SKM-1 treated with dmso at 0.1 percent for 144 hours (cell line): ENCODE results near the gene NLRP3.
"Not testable (repeated sequence)": the region's sequence is repeated elsewhere in the genome, so short reads cannot be mapped to it uniquely, and the experiment has no call there.

Experiments
- DNase-seq: peaks from one replicate; lab custom pipeline; 2025; ENCODE audit not compliant: unreplicated experiment; lab: John Stamatoyannopoulos, UW

The NLRP3 gene

GRCh38 chr1:247415423-247416361, at the start of gene NLRP3:
Gene NLRP3 (plus strand): TSS chr1:247416173. CDS start chr1:247418801, 2,628 bp downstream.
- DNase-seq: peak; percentile 92

- DNase-seq: not testable (repeated sequence)
Measured at GRCh38 chr1:247366345-247366744, 49.6 kb upstream of the NLRP3 start.

DNA sequence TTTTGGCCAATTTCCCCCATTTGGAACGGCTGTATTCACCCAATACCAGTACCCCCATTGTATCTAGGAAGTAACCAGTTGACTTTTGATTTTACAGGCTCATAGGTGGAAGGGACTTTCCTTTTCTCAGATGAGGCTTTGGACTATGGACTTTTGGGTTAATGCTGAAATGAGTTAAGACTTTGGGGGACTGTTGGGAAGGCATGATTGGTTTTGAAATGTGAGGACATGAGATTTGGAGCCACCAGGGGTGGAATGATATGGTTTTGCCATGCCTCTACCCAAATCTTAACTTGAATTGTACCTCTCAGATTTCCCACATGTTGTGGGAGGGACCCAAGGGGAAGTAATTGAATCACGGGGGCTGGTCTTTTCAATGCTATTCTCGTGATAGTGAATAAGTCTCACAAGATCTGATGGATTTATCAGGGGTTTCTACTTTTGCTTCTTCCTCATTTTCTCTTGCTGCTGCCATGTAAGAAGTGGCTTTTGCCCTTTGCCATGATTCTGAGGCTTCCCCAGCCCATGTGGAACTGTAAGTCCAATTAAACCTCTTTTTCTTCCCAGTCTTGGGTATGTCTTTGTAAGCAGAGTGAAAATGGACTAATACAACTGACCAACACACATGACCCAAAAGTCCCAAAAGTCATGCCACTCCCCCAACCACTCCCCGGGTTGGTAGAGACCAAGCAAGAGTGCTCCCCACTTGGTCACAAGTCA, 48.9 kb upstream of the NLRP3 start:
- DNase-seq: no peak

DNA sequence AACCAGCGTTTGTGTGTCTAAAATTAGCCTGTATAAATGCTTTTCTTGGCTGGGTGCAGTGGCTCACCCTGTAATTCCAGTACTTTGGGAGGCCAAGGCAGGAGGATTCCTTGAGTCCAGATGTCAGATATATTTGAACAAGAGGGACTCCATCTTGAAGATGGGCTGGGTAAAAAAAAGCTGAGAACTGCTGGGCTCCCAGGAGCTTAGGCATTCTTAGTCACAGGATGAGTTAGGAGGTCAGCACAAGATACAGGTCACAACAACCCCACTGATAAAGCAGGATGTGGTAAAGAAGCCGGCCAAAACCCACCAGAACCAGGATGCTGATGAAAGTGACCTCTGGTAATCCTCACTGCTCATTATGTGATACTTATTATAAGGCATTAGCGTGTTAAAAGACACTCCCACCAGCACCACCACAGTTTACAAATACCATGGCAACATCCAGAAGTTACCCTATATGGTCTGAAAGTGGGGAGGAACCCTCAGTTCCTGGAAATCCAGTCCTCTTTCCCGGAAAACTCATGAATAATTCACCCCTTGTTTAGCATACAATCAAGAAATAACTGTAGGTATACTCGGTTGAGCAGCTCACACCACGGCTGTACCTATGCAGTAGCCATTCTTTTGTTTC, 48.1 kb upstream of the NLRP3 start:
- DNase-seq: no peak

DNA sequence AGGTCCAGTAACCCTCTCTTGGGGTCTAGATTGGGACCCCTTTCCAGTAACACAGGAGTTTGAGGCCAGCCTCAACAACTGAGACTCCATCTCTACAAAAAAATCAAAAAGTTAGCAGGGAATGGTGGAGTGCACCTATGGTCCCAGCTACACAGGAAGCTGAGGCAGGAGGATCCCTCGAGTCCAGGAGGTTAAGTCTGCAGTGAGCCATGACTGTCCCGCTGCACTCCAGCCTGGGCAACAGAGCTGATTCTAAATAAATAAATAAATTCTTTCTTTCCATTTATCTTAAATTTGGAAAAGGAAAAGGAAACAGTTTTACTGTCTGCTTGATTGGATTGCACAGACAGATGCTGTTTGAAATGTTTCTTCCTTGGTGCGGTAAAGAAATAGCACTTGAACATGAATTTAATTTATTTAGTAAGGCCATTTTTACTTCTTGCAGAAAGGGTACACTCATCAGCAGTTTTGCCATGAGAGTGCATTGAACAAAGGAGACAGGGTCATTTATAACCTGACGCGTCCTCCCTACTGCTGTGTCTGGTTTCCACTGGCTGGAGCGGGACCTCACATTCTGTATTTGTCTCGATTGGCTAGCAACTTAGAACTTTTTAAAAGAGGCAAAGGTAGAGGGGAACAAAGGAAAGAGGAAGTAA, 47.4 kb upstream of the NLRP3 start:
- no peak for DNase-seq

GRCh38 chr1:247370786-247371732, 44.9 kb upstream of the NLRP3 start:
- no peak for DNase-seq

DNA sequence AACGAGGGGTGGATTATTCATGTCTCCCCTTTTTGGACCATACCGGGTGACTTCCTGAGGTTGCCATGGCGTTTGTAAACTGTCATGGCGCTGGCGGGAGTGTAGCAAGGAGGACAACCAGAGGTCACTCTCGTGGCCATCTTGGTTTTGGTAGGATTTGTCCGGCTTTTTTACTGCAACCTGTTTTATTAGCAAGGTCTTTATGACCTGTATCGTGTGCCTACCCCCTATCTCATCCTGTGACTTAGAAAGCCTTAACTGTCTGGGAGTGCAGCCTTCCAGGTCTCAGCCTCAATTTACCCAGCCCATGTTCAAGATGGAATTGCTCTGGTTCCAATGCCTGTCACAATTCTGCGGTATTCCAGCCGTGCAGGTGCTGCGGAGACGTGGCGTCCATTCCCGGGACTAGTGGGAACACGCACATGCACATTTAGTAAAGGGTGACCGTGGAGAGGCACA, 44.1 kb upstream of the NLRP3 start:
- no peak for DNase-seq

DNA sequence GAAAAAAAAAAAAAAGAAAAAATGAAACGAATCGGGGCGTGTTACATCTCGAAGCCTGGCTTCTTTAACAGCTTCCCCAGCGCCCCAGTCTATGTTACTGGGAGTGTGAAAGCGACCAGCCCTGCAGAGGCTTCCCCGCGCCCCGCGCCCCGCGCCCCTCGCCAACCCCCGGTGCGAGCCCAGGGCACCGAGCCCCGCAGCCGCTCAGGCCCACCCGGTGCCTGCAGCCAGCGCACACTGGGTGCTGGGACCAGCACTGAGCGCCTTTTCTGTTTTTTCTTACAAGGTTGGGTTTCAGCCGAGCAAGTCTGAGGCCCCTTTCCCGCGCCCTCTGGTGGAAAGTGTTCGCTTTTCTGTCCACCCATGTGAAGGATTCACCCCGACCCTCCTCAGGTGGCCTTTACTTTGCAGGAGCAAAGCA, 42.2 kb upstream of the NLRP3 start:
- peak; percentile 81 for DNase-seq

- DNase-seq: not testable (repeated sequence)
Measured at GRCh38 chr1:247374651-247375334, 41.2 kb upstream of the NLRP3 start.

DNA sequence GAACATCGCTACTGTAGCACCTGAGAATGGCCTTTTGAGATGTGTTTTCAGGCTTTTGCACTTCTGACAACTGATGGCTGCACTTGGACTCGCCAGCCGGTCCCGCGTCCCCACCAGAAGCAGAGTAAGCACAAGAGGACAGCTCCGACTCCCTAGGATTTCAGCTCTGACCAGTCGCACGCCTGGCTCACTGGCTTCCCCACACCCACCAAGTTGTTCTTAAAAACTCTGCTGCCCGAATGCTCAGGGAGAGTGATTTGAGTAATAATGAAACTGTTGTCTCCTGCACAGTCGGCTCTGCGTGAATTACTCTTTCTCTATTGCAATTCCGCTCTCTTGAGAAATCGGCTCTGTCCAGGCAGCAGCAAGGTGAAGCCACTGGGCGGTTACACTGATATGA, 40.2 kb upstream of the NLRP3 start:
- DNase-seq: no peak

- no peak for DNase-seq
Measured at GRCh38 chr1:247376659-247377058, 39.3 kb upstream of the NLRP3 start.

DNA sequence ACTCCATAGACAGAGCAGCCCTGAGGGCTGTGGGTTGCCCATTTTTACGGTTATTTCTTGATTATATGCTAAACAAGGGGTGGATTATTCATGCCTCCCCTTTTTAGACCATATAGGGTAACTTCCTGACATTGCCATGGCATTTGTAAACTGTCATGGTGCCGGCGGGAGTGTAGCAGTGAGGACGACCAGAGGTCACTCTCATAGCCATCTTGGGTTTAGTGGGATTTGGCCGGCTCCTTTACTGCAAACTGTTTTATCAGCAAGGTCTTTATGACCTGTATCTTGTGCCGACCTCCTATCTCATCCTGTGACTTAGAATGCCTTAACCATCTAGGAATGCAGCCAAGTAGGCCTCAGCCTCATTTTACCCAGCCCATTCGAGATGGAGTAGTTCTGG, 38.3 kb upstream of the NLRP3 start:
- DNase-seq: not testable (repeated sequence)

DNA sequence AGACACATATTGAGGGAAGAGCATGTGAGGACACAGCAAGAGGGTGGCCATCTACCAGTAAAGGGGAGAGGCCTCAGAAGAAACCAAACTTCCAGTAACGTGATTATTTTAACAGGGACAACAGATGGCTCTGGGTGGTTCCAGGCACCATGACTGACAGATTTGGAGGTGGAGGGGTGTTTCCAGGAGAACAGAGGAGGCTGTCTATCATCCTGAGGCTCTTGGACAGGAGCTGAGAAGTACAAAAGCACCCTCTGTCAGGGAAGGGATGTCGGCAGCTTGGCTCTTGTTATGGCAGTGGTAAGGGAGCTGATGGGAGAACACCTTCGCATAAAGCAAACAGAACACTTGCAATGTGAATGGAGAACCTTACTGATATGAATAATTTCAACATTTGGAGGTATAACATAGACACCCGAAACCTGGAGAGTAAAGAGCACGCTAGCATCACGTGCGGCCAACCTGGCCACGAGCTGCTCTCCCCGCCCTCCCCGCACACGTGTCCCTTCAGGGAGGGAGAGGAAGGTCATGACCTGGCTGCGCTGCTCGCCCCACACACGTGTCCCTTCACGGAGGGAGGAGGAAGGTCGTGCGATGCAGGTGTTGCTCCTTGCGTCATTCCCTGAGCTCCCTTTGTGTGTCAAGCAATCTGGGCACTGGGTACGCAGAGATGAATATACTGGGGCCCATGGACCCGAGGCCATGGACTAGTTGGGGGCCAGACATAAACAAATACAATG, 37.5 kb upstream of the NLRP3 start:
- no peak for DNase-seq

DNA sequence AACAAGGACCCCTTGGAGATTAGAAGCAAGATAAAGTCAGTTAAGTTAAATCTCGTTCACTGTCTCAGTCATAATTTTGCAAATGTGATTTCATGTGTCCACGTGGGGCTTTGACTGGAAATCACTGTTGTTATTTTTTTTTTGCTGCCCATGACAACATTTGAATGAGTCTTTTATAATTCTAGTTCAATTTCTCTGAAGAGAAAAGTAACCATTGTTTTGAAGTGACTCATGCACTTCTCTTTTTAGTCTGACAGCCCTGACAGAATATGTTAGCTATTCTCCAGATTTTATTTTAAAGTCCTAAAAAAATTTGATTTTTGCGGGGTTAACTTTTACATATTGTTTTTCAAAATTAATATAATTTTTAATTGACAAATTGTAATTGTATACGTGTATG, 30.7 kb upstream of the NLRP3 start:
- no peak for DNase-seq

DNA sequence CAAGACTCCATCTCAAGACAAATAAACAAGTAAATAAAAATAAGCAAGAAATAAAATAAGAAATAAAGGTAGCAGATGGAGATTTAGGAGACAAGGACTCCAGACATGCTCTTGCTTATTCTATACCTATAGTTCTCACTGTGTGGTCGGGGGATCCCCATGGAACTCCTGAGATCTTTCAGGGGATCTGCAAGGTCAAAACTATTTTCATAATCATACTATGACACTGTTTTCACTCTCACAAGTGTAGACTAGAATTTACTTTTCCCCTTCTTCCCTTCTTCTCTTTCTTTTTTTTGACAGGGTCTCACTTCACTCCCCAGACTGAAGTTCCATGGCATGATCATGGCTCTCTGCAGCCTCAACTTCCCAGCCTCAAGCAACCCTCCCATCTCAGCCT, 29.8 kb upstream of the NLRP3 start:
- DNase-seq: no peak

DNA sequence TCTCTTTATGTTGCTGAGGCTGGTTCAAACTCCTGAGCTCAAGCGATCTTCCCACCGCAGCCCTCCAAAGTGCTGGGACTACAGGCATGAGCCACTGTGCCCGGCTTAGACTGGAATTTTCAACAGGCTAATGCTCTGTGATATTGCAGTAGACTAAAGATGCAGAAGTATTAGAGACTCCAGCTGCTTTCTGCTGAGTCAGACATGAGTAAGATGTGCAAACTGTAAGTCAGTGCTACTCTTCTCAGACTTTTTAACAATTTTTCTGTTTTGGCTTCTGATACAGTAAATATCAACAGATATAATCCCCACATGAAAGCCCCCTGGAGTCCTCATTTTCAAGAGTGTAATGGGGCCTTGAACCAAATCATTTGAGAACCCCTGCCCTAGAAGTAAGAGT, 29.3 kb upstream of the NLRP3 start:
- no peak for DNase-seq

DNA sequence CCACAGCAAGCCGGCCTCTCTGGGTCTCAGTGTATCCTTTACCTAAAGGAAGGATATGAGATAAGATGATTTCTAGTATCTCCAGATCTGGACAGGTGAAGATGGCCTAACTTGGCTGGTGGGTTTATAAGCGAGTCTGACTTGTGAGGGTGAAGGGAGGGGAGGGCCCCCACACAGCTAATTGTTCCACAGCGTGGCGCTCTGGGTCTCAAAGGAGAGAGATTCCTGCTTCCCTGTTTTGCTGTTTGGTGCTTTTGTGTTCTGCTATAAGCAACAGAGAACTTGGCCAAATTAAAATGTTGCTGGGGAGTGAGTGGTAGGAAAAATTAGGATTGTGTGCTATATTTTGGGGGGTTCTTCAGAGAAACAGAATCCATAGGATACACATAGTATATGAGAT, 28.9 kb upstream of the NLRP3 start:
- no peak for DNase-seq

DNA sequence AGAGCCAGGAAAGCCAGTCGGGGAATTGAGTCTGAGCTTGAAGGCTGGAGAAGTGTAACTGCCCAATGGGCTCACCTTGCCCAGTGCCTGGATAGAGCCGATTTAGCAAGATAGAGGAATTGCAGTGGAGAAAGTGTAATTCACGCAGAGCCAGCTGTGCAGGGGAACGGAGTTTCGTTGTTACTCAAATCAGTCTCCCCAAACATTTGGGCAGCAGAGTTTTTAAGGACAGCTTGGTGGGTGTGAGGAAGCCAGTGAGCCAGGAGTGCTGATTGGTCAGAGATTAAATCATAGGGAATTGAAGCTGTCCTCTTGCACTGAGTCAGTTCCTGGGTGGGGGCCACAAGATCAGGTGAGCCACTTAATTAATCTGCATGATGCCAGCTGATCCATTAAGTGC, 28.4 kb upstream of the NLRP3 start:
- no peak for DNase-seq
